ENCODE results near the gene C19orf47.
"Not testable (repeated sequence)": the region's sequence is repeated elsewhere in the genome, so short reads cannot be mapped to it uniquely, and the experiment has no call there.

The C19orf47 gene

GRCh38 chr19:40376286-40376862 lies 28.2 kb upstream of the C19orf47 start:
- no peak for DNase-seq (ENCODE audit: low read depth in 2 of 2)

- no peak for DNase-seq (ENCODE audit: low read depth in 2 of 2)
Measured at GRCh38 chr19:40374084-40374483, 25.9 kb upstream of the C19orf47 start.

DNA sequence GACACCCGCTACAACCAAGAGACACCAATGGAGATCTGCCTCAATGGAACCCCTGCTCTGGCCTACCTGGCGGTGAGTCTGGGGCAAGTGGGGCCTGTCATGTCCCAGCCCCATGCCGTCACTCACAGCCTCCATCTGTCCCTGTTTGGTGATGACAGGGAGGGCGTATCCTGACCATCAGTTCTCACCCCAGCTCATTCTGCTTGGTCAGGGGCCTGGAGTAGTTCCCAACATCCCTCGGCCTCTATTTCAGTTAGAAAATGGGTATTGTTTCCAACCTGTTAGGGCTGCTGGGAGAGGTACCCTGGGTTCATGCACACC lies 23.6 kb upstream of the C19orf47 start:
- DNase-seq (ENCODE audit: low read depth in 2 of 2), result no peak

GRCh38 chr19:40370997-40371801 lies 23.0 kb upstream of the C19orf47 start:
- DNase-seq (ENCODE audit: low read depth in 2 of 2), result no peak

- not testable (repeated sequence) for DNase-seq (ENCODE audit: low read depth in 2 of 2)
Measured at GRCh38 chr19:40370253-40370652, 22.1 kb upstream of the C19orf47 start.

GRCh38 chr19:40369797-40370196 lies 21.6 kb upstream of the C19orf47 start:
- no peak for DNase-seq (ENCODE audit: low read depth in 2 of 2)

- DNase-seq (ENCODE audit: low read depth in 2 of 2), result no peak
Measured at GRCh38 chr19:40367577-40368434, 19.6 kb upstream of the C19orf47 start.

GRCh38 chr19:40366697-40367561 lies 18.7 kb upstream of the C19orf47 start:
- DNase-seq (ENCODE audit: low read depth in 2 of 2), result no peak

- peak; percentile 38 to 52 for DNase-seq (ENCODE audit: low read depth in 2 of 2)
Measured at GRCh38 chr19:40365613-40366401, 17.6 kb upstream of the C19orf47 start.

- no peak for DNase-seq (ENCODE audit: low read depth in 2 of 2)
Measured at GRCh38 chr19:40365010-40365409, 16.8 kb upstream of the C19orf47 start.

DNA sequence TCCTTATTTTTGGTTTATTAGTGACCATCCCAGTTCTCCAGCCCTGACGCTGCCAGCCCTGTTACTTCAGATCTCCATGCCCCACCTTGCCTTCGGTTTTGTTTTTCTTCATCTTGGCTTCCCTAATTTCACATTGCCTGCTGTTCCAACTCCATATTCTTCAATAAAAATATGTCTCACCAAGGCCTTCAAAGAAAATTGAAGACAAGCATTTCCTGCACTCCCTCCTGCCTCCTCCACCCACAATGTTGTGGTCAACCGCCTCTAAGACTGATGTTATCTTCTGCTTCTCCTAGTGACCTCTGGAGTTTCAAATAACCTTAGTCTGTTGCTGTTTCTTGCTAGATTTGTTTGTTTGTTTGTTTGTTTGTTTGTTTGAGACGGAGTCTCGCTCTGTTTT lies 14.9 kb upstream of the C19orf47 start:
- DNase-seq (ENCODE audit: low read depth in 2 of 2), result no peak

- DNase-seq (ENCODE audit: low read depth in 2 of 2), result no peak
Measured at GRCh38 chr19:40362160-40362559, 14.0 kb upstream of the C19orf47 start.

DNA sequence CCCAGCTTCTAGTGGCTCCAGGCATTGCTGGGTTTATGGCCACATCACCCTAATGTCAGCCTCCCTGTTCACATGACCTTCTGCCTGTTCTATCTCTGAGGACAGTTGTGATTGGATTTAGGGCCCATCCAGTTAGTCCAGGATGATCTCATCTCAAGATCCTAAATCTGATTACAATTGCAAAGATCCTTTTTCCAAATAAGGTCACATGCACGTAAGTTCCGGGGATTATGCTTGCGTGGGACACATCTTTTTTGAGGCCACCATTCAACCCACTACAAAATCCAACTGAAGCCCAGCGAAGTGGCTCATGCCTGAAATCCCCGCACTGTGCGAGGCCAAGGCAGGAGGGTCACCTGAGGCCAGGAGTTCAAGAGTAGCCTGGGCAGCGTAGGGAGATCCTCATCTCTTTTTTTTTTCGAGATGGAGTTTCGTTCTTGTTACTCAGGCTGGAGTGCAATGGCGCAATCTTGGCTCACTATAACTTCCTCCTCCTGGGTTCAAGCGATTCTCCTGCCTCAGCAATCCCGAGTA lies 12.6 kb upstream of the C19orf47 start:
- no peak for DNase-seq (ENCODE audit: low read depth in 2 of 2)

GRCh38 chr19:40360020-40360707 lies 12.0 kb upstream of the C19orf47 start:
- no peak for DNase-seq (ENCODE audit: low read depth in 2 of 2)

DNA sequence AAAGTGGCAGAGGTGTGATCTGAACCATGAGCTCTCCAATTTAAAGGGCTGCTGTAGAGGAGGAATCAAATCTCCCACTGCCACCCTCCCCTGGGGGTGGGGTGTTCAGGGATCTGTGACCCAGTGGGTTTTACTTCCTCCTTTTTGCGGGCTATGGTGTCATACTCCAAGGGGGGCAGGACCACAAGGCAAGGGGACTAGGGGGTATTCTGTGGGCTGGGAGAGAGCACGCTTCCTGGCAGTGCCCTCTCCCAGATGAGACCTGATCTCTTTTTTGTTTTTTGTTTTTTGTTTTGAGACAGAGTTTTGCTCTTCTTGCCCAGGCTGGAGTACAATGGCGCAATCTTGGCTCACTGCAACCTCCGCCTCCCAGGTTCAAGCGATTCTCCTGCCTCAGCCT lies 10.6 kb upstream of the C19orf47 start:
- no peak for DNase-seq (ENCODE audit: low read depth in 2 of 2)

- DNase-seq (ENCODE audit: low read depth in 2 of 2), result no peak
Measured at GRCh38 chr19:40357640-40358039, 9.4 kb upstream of the C19orf47 start.

DNA sequence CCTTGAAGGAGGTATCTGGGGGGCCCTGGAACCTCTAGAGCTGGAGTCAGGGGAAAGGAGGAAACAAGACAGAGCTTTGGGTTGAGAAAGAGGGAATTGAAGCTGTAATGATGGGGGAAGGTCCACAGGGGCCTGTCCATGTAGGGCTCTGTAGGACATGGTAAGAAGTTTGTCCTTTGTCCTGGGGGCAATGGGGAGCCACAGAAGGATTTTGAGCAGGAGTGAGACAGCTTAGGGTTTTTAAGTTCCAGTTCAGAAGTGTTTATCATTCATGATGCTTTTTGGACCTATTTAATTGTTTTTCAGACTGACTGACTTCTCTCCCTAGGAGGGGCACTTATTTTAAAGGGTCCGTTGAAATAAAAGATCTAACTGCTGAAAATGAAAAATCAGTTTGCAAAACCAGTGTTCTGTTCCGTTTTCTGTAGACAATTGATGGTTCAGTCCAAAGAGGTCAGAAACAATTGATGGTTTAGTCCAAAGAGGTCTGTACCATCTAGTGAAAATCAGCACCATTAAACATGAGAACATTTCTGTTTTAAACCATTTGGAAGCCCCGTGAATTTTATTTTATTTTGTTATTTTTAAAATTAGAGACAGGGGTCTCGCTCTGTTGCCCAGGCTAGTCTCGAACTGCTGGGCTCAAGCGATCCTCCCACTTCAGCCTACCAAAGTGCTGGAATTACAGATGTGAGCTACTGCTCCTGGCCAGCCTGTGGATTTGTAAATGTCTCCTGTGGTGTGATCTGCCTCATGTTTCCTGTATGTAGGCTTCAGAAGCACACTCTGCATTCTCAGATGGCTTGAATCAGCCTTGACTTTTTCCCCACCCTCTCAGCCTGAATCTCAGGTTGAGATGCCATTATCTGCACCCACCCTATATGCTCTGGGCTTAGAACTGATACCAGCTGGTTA lies 8.7 kb upstream of the C19orf47 start:
- DNase-seq (ENCODE audit: low read depth in 2 of 2), result no peak

- DNase-seq (ENCODE audit: low read depth in 2 of 2), result no peak
Measured at GRCh38 chr19:40355975-40356680, 7.9 kb upstream of the C19orf47 start.
